HG03103 (cell line): ENCODE results near the gene SH3YL1.
"Not testable (repeated sequence)": the region's sequence is repeated elsewhere in the genome, so short reads cannot be mapped to it uniquely, and the experiment has no call there.

Experiments
- ATAC-seq: cut with Tn5 transposase; IDR thresholded peaks from one replicate; pipeline ENCODE4 v1.9.1; 2021; ENCODE audit warnings: low read depth; ENCODE audit not compliant: unreplicated experiment

The SH3YL1 gene

DNA sequence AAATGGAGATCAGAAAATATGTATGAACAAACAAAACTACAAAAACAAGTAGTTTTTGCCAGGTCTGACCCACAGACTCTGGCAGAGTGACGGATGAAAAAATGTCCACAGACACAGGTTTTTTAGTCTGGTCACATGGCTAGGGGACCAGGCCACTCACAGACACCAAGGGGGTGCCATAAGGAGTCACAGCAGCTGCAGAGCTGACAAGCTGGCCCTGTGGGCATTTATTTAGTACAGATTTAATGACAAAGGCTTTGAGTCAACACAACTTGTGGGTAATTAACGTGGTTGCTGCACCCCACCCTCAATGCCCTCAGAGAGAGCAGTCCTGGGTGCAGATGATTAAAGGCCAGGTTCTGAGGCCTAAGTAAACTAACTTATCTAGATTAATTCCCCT is 76.0 kb downstream of the SH3YL1 start:
- no peak for ATAC-seq

DNA sequence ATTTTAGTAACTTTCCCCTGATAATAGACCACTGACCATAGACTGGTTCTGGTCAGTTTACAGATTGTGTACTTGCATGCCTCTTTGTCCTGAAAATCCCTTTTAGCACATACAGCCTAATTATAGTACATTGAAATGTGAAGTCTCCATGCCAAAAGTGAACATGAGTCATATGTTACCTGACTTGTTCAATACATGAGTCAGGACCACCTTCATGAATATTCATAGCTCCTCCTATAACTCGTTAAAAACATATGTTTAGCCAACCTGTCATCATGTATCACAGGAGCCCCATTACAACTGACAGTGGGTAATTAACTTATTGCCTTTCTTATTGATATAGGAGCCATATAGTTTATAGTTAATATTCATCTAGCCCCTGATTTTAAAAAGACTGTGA is 78.6 kb downstream of the SH3YL1 start:
- ATAC-seq: no peak

DNA sequence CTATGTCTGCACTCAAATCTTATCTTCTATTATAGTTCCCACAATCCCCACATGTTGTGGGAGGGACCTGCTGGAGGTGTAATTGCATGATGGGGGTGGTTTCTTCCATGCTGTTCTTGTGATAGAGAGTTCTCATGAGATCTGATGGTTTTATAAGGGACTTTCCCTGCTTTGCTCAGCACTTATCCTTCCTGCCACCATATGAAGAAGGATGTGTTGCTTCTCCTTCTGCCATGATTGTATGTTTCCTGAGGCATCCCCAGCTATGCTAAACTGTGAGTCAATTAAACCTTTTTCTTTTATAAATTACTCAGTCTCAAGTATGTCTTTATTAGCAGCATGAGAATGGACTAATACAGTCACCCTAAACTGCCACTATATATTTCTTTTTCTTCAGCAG is 79.1 kb downstream of the SH3YL1 start:
- ATAC-seq: no peak

DNA sequence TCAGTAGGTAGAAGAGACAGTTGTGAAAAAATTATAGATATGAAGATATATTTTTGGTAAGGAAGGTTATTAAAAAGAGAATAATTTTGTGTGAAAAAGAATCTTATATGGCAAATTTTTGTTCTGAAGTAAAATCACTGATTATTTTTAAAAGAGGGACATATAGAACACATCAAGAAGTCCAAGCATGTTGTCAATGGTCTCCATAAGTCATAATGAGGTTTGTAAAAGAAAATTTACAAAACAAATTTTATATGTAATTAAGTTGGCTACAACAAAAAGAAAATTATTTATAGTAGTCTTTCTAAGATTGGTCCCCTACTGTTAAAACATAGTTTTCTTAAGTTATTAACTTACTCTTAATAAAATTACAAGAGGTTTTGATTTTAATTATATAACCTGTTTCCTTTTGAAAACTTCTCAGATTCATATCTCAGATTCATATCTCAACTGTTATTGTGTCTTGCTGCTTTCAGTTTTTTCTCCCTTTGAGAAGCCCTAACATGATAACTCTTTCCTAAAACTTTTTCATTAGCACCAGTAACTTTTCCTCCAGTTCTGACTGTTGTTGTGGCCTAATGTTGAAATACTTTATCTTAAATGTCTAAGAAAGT is 81.2 kb downstream of the SH3YL1 start:
- no peak for ATAC-seq

DNA sequence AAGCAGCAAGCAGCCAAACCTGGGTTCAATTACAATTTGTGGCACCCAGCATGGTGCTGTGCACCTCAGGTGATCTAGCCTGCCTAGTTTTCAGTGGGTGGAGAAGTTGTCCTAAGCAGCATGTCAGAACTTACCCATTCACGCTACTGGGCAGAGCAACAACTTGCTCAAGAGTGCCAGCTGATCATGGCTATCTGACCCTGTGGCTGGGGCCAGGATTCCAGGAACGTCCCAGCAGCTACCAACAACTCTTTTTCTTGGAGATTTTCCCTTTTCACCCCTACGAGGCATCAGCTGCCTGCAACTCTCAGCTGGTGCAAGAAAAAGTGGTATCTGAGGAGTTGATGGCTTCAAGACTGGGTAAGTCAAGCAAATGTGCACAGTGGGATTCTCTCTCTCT is 83.5 kb downstream of the SH3YL1 start:
- ATAC-seq: no peak

DNA sequence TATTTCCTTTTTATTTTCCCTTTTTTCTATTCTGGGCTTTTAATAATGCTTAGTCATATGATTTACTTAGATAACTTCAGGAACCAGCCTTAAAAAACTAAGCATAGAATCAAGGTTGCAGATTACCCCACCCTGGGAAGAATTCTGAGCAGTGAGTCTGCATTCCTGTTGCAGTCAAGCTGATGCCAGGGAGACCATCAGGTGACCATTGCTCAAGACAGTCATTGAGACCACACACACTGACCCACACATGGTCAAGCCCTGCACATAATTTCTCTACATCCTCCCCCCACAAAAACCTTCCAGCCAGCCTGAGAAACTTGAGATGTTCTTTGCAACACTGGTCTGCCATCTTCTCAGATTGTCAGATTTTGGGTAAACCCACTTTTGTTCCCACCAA is 83.9 kb downstream of the SH3YL1 start:
- ATAC-seq: no peak

DNA sequence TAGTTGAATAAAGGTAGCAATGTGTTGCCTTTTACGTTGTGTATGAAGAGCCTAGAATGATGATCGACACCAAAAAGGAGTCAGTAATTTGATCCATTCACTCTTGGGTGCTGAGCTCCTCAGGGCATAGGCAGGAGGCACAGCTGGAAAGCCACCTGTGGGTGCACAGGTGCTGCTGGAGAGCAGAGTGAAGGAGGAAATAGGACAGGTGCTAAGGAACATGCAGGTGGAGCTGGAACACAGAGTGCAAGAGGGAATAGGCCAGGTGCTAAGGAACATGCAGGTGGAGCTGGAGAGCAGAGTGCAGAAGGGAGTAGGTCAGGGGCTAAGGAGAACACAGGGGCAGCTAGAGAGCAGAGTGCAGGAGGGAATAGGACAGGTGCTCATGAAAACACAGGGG is 86.1 kb downstream of the SH3YL1 start:
- ATAC-seq: no peak

DNA sequence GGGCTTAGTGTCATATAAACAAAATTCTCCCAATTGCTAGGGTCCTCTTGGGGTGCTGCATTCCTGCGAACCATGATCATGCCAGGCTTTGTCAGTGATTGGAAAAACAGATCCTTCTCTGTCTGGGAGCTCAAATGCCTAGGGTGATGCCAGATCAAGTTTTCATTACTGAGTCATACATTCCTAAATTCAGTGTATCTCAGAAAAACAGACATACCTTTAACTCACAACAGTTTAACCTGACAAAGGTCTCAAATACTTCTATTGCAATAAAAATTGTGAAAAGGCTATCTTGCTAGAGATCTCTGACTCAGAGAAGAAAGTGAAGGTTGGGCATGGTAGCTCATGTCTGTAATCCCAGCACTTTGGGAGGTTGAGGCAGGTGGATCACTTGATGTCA is 86.9 kb downstream of the SH3YL1 start:
- no peak for ATAC-seq

DNA sequence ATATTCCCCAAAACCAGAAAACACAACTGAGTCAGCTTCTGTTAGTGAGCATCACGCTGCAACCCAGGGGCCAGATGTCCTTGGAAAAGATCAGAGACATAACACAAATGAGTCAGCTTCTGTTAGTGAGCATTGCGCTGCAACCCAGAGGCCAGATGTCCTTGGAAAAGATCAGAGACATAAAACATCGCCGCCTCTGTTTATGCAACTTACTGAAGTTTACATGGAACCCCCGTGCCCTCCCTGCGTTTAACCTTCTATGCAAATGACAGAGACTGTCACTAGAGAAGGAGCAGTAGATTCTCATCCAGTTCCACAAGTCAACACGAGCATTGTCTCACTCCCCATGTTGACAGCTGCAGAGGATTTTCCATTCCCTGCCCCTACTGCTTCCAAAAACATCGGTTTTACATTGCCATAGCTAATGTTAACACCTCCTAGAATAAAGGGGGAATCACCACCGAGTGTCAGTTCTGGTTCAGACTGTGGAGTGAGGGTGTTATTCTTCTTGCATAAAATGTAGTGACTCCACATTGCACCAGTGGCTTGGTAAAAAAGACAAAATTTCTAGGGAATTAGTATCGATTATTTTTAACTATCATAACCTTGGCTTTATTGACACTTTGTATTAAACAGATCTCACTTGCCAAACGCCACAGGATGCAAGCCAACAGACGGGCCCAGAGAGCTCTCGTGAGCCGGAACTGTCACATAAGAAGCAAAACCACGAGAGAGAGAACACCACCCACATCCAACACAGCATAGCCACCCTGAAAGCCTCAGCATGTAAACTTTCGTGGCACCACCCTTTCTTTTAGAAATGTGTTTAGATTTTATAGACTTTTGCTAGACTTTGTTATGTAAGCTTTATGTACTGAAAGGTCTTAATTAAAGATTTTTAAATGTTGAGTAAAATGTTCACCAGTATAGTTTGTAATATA is 87.7 kb downstream of the SH3YL1 start:
- no peak for ATAC-seq

DNA sequence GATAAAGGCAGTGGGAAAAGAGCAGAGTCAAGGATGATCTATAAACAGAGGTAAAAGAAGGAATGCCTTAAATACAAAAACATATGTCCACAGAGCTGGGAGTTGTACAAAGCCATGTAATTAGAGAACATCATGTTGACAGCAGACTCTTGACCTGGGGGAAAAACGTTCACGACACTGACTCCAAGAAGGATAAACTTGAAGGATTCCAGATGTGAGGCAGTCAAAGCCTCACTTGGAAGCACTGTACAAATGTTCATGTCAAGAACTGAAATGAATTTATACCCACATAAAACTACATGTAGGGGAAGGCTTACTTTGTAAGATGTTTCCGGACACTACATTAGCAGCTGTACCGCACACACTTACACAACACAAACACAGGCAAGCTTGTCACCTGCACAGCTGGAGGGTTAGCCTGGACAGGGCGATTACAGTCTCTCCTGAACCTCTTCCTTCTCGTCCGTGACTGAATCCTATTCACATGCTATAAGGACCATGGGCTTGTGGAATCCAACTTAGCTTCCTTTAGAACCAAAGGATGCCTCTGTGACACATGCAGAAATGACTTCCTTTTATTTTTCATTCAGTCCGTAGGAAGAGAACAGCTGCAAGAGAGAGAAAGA is 88.6 kb downstream of the SH3YL1 start:
- no peak for ATAC-seq

DNA sequence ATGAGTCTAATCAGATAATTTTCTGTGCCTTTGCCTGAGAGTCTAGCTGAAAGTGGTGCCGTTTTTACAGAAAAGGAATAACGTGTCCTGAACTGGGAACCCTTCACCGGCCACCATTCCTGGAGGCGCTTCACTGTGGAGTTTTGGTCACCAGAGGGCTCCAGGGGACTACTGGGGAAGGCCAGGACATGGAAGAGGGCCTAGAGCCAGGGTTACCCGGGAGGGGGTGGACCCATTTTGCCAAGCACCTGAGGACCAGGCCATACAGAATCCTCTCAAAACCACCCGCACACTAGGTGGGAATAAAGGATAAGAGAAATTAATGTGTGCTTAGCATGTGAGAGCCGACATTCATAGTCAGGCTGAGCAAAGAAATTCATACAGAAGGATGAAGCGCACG is 91.7 kb downstream of the SH3YL1 start:
- not testable (repeated sequence) for ATAC-seq

DNA sequence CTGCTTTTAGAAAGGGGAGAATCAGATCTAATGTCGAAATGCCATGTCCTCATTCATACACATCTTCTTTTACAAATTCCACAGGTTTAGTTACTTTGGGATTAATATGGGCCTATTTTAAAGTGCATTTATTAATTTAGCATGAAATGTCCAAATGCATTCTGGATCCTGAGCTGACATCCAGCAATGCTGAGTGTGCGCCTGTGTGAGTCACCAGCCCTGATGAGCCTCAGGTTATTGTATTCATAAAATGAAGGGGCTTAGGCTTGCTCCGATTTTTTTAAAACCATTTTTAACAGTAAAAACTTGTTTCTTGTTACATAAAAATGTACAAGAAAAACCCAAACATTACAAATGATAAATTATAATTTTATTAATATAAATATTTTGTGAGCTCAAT is 94.1 kb downstream of the SH3YL1 start:
- no peak for ATAC-seq
